Activated T-helper 1 cell treated with anti-CD3 and anti-CD28 coated beads, Interleukin-2, amount 50 U/mL, for 16 hours (primary cell): ENCODE results near the gene GUCY2D.
"Not testable (repeated sequence)": the region's sequence is repeated elsewhere in the genome, so short reads cannot be mapped to it uniquely, and the experiment has no call there.

Source experiments
- DNase-seq, 2 donors: peaks; one replicate each; pipeline ENCODE4 v3.0.0-alpha.2; 2020; ENCODE audit warnings: low read depth in 1 of 2, low spot score in 1 of 2

GUCY2D gene

GRCh38 chr17:8015957-8016631 lies 13.7 kb downstream of the GUCY2D start:
- DNase-seq, result no peak

- no peak for DNase-seq
Observed at GRCh38 chr17:8016632-8017424, 14.4 kb downstream of the GUCY2D start.

DNA sequence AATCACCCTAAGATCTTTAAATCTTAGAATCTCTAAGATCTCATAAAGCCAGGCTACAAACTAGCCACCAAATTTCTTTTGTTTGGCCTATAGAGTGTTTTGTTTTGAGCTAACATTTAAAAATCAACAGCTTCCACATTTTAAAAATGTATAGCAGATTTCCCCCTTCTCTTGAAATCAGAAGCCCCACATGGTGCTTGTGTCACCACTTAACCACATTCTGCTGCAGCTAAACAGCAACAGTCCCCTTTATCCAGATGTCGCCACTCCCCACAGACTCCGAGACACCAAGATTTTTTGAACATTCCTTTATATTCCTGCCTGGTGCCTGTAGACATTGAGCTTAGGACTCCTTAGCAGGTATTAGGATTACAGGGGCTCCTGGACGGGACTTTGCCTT lies 16.0 kb downstream of the GUCY2D start:
- no peak for DNase-seq

DNA sequence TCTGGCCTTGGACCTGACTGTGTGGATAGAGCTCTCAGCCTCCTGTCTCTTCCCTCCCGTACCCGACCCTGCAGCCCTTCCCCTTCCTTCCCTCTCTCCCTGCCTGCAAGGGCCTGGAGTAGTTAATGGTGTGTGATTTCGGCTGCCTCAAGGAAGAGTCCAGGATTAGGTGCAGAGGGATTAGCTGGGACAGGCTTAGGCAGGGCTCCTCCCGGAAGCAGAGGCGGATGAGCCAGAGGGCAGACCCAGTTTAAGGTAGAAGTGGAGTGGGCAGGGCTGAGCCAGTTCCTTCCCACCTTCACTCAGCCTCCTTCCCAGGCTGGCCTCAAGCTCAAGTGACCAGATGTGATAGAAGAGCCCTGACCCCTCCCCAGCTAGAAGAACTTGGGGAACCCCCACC lies 16.8 kb downstream of the GUCY2D start:
- DNase-seq, result no peak

GRCh38 chr17:8019665-8020650 lies 17.5 kb downstream of the GUCY2D start:
- no peak for DNase-seq

- DNase-seq, result no peak
Observed at GRCh38 chr17:8020776-8021564, 18.6 kb downstream of the GUCY2D start.

DNA sequence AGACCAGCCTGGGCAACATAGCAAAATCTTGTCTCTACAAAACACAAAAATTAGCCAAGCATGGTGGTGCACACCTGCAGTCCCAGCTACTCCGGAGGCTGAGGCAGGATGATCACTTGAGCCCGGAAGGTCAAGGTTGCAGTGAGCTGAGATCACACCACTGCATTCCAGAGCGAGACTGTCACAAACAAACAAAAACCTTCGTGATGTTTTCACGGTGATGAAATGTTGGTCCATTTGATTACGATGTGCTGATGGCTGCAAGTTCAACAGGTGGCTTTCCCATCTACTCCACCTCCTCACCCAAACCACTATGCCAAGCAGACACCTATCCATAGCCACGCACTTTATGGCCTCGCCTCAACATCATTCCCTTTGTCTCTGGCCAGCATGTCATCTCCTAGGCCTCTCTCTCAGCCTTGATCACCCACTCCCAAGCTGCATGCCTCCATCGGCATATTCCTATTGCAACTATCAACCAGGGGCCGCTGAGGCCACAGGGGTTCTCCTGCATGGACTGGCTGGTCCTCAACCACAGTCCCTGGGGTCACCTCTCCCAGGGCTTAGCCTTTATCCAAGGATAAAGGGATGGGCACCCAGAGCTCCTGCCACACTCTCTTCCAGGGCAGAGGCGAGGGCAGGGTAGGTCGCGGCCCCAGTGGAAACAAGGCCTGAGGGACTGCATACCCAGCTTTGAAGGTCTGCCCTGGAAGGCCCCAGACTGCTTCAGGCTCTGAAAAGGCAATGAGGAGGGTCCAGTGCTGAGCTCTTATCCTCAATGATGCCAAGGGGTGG lies 19.3 kb downstream of the GUCY2D start:
- no peak for DNase-seq

GRCh38 chr17:8022360-8023003 lies 20.1 kb downstream of the GUCY2D start:
- DNase-seq, result no peak

GRCh38 chr17:8024161-8024560 lies 21.7 kb downstream of the GUCY2D start:
- not testable (repeated sequence) for DNase-seq

DNA sequence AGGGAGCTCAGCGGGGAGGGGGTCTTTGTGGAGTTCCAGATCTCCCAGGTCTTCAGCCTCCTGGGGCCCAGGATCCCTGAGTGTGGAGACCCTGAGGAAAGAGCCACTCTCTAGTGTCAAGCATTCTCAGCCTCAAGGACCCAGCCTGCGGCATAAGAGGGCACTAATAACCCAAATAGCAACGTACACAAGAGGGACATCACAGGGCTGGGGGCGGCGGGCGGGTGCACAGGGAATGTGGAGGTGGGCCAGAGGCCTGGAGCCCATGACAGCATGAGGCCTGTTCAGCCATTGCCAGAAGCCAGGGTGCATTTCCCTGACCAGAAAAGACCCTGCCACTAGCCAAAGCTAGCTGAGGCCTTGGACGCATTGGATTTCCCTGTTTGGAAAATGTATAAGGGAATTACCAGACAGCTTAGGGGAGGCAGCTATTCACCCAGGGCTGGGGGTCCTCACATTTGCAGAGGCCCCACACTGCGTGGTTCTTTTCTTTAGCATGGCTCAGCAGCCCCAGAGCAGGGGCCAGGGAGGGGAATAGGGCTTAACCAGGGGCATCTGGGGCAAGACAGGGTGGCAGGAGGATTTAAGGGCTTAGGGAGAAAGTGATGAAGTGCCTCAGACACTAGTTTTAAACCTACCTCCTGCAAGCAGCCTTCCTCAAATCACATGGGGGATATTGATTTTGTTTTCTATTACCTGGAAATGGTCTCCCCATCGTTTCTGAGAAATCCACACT lies 22.9 kb downstream of the GUCY2D start:
- no peak for DNase-seq

GRCh38 chr17:8029121-8029520 lies 26.7 kb downstream of the GUCY2D start:
- no peak for DNase-seq

DNA sequence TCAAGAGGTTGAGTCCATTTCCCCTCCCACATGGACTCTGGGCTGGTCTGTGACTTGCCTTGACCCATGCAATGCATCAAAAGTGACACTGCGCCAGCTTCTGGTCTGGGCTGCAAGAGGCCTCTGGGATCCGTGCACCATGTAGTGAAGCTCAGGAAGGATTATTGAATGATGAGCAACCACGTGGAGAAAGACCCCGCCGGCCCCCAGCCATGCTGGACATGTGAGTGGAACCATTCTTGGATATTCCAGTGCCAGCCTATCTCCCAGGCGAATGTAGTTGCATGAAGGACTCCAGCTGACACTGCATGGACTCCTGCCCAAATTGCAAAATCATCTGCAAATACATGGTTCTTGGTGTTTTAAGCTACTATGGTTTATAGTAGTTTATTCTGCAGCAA lies 28.8 kb downstream of the GUCY2D start:
- no peak for DNase-seq

DNA sequence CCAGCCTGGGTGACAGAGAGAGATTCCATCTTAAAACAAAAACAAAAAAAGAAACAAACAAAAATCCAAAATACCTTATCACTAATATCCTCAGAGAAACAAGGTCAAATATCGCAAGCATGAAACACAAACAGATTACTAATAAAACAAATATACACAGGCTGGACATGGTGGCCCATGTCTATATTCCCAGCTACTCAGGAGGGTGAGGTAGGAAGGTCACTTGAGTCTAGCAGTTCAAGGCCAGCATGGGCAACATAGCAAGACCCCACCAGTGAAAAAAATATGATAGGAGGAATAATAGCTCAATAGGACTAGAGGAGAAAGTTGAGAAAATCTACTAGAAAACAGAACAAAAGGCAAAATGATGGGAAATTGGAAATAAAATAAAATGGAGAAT lies 29.5 kb downstream of the GUCY2D start:
- no peak for DNase-seq

GRCh38 chr17:8032442-8032841 lies 30.0 kb downstream of the GUCY2D start:
- DNase-seq, result no peak

DNA sequence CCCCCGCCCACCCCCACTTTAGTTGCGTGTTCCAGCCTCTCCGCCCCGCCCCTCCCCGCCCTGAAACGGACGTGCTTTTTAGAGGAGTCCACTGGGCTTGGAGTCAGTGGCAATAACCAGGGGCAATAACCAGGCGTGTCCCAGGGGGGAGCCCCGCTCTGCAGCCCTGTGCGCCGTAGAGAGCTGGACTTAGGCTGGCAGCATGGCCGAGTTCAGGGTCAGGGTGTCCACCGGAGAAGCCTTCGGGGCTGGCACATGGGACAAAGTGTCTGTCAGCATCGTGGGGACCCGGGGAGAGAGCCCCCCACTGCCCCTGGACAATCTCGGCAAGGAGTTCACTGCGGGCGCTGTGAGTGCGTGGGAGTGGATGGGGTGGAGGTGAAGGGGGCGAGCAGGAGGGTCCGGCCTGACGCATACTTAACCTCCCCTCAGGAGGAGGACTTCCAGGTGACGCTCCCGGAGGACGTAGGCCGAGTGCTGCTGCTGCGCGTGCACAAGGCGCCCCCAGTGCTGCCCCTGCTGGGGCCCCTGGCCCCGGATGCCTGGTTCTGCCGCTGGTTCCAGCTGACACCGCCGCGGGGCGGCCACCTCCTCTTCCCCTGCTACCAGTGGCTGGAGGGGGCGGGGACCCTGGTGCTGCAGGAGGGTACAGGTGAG lies 36.7 kb downstream of the GUCY2D start, which contains the start of gene ALOX15B:
ALOX15B (plus strand) TSS at position 106 of the 657 bp plus-strand sequence; CDS start at position 203, 97 bp downstream.
- no peak for DNase-seq

- no peak for DNase-seq
Observed at GRCh38 chr17:8039611-8040168, 37.3 kb downstream of the GUCY2D start.

DNA sequence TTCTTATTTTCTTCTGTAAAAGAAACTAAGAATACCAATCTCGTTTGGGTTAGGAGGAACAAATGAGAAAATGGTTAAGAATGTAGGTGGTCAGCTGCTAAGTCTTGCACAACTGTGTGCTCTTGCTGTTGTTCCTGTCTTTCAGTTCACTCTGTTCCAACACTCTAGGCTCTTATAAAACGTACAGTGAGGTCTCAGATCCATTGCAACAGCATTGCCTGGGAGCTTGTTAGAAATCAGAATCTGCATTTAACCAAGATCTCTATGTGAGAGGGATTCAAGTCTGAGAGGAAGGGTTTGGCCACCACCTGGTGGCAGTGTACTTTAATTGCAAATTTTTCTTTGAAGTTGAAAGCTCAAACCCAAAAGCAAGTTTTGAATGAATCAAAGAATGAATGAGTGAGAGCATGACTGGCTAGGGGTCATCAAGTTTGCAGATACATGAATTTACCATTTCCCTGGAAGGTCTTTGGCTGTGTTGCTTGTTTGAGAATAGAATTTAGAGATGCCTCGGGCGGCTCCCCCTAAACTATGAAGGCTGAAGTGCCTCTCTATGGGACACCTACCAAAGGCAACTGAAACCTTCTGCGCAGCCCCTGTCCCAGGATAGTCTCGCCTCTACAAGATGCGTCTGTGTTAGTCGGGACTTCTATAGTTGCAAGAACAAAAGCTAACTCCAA lies 39.0 kb downstream of the GUCY2D start:
- DNase-seq, result no peak
